ENCODE data around the gene EFTUD2.
A peak's percentile ranks its signal among the peaks of the same experiment; 100 is the strongest.

GRCh38 chr17:44899074-44899782, at the start of gene EFTUD2:
- TF ChIP-seq, protein P1, sequence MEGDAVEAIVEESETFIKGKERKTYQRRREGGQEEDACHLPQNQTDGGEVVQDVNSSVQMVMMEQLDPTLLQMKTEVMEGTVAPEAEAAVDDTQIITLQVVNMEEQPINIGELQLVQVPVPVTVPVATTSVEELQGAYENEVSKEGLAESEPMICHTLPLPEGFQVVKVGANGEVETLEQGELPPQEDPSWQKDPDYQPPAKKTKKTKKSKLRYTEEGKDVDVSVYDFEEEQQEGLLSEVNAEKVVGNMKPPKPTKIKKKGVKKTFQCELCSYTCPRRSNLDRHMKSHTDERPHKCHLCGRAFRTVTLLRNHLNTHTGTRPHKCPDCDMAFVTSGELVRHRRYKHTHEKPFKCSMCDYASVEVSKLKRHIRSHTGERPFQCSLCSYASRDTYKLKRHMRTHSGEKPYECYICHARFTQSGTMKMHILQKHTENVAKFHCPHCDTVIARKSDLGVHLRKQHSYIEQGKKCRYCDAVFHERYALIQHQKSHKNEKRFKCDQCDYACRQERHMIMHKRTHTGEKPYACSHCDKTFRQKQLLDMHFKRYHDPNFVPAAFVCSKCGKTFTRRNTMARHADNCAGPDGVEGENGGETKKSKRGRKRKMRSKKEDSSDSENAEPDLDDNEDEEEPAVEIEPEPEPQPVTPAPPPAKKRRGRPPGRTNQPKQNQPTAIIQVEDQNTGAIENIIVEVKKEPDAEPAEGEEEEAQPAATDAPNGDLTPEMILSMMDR (IDR thresholded peaks at IDR 0.05 in 8 of 11, conservative IDR thresholded peaks at IDR 0.05 in 3 of 11), result peak in 7 of 11 experiments; percentile 11 to 47 (median 19)
- TF ChIP-seq POLR2A (IDR thresholded peaks at IDR 0.05) (peak in 1 of 3 donors; percentile 89), POLR2AphosphoS5 (IDR thresholded peaks at IDR 0.05) (peak; percentile 91 to 96 (median 91))
